ENCODE results near the gene ZNF564. TPM values are rescaled to one million over a fixed set of nuclear protein-coding genes. Genes with fewer than 3 reads are reported as not detected.

The ZNF564 gene
- total and polyA plus RNA-seq, 2 of the 13 experiments (the other 11 are each of a cell fraction or from before 2014, with no cell fraction given), result 2.3 to 11.1 TPM

- TF ChIP-seq JUNB (CRISPR knock-in tag; IDR thresholded peaks at IDR 0.05; ENCODE audit: borderline replicate concordance), result no peak
- TF ChIP-seq BRF2 (CRISPR knock-in tag; IDR thresholded peaks at IDR 0.05), result no peak; the same call in 1 of the 2 replicates
- no peak for TF ChIP-seq SP1 (IDR thresholded peaks at IDR 0.05)
- peak; percentile 78 for TF ChIP-seq SP1 (CRISPR knock-in tag; IDR thresholded peaks at IDR 0.05)
- no peak for TF ChIP-seq ZNF138 (CRISPR knock-in tag; IDR thresholded peaks at IDR 0.05; ENCODE audit: low read depth)
- peak; percentile 64; the same call in 1 of the 2 replicates for TF ChIP-seq ZNF580 (CRISPR knock-in tag; IDR thresholded peaks at IDR 0.05; ENCODE audit: borderline replicate concordance, low read depth)
- TF ChIP-seq, protein P1, sequence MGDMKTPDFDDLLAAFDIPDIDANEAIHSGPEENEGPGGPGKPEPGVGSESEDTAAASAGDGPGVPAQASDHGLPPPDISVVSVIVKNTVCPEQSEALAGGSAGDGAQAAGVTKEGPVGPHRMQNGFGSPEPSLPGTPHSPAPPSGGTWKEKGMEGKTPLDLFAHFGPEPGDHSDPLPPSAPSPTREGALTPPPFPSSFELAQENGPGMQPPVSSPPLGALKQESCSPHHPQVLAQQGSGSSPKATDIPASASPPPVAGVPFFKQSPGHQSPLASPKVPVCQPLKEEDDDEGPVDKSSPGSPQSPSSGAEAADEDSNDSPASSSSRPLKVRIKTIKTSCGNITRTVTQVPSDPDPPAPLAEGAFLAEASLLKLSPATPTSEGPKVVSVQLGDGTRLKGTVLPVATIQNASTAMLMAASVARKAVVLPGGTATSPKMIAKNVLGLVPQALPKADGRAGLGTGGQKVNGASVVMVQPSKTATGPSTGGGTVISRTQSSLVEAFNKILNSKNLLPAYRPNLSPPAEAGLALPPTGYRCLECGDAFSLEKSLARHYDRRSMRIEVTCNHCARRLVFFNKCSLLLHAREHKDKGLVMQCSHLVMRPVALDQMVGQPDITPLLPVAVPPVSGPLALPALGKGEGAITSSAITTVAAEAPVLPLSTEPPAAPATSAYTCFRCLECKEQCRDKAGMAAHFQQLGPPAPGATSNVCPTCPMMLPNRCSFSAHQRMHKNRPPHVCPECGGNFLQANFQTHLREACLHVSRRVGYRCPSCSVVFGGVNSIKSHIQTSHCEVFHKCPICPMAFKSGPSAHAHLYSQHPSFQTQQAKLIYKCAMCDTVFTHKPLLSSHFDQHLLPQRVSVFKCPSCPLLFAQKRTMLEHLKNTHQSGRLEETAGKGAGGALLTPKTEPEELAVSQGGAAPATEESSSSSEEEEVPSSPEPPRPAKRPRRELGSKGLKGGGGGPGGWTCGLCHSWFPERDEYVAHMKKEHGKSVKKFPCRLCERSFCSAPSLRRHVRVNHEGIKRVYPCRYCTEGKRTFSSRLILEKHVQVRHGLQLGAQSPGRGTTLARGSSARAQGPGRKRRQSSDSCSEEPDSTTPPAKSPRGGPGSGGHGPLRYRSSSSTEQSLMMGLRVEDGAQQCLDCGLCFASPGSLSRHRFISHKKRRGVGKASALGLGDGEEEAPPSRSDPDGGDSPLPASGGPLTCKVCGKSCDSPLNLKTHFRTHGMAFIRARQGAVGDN (CRISPR knock-in tag; IDR thresholded peaks at IDR 0.05), result peak; percentile 84
- TF ChIP-seq RELA (CRISPR knock-in tag; IDR thresholded peaks at IDR 0.05), result 0 out of 2 replicates have a peak, but pooled peaks have one; percentile 31
- peak; percentile 81 for TF ChIP-seq RFX3 (CRISPR knock-in tag; IDR thresholded peaks at IDR 0.05)
- TF ChIP-seq ZNF510 (CRISPR knock-in tag; IDR thresholded peaks at IDR 0.05; ENCODE audit: low read depth), result peak; percentile 81; the same call in 1 of the 2 replicates
- TF ChIP-seq MTERF4 (CRISPR knock-in tag; IDR thresholded peaks at IDR 0.05), result no peak
- peak; percentile 86 for TF ChIP-seq ZNF670 (CRISPR knock-in tag; IDR thresholded peaks at IDR 0.05; ENCODE audit: borderline replicate concordance)
- TF ChIP-seq ZNF34 (CRISPR knock-in tag; IDR thresholded peaks at IDR 0.05; ENCODE audit: borderline replicate concordance), result peak; percentile 83; the same call in 1 of the 2 replicates
- peak; percentile 69; the same call in 1 of the 2 replicates for TF ChIP-seq ZNF280B (CRISPR knock-in tag; IDR thresholded peaks at IDR 0.05; ENCODE audit: borderline replicate concordance)
- TF ChIP-seq ZNF501 (CRISPR knock-in tag; IDR thresholded peaks at IDR 0.05), result peak; percentile 81; the same call in 1 of the 2 replicates
- TF ChIP-seq ZBTB7B (CRISPR knock-in tag; IDR thresholded peaks at IDR 0.05), result peak; percentile 88
- TF ChIP-seq TAF1 (CRISPR knock-in tag; IDR thresholded peaks at IDR 0.05), result peak; percentile 82
- TF ChIP-seq, protein P2, sequence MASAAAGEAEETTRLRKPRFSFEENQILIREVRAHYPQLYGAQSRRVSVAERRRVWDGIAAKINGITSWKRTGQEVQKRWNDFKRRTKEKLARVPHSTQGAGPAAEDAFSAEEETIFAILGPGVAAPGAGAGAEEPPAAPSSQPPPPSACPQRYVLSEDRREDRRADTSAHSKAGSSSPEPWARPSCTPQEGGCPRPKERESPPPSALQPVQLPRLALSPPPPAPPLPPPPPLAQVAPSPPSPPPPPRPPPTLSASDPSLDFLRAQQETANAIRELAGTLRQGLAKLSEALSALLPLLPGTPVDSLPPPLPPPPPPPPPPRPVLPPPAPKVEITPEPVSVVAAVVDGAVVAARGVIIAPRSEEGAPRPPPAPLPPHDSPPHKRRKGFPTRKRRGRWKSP (CRISPR knock-in tag; IDR thresholded peaks at IDR 0.05), result peak; percentile 94
- TF ChIP-seq ZFX (CRISPR knock-in tag; IDR thresholded peaks at IDR 0.05; ENCODE audit: low read depth), result peak; percentile 98
Observed at GRCh38 chr19:12484371-12485051, 66.8 kb downstream of the ZNF564 start, which contains the start of gene ZNF709 (continued).
